Nephron progenitor cell (in vitro differentiated cells): ENCODE results near the gene ATXN7L3B.

Experiments
- DNase-seq: peaks from one replicate; pipeline ENCODE4 v3.0.0; 2021
- H3K27ac Mint-ChIP-seq: 2 replicates; pipeline ENCODE4 v1.8.0; 2021; ENCODE audit warnings: mild to moderate bottlenecking, moderate library complexity, mixed read lengths
- H3K27me3 Mint-ChIP-seq: 2 replicates; pipeline ENCODE4 v1.8.0; 2021; ENCODE audit warnings: mild to moderate bottlenecking, low read depth, mixed read lengths; ENCODE audit not compliant: poor library complexity
- H3K36me3 Mint-ChIP-seq: 2 replicates; pipeline ENCODE4 v1.8.0; 2021; ENCODE audit warnings: low read depth, mixed read lengths
- H3K4me1 Mint-ChIP-seq: 2 replicates; pipeline ENCODE4 v1.8.0; 2021; ENCODE audit warnings: mixed read lengths
- H3K4me3 Mint-ChIP-seq: 2 replicates; pipeline ENCODE4 v1.8.0; 2021; ENCODE audit warnings: mild to moderate bottlenecking, moderate library complexity, mixed read lengths
- H3K9me3 Mint-ChIP-seq: 2 replicates; pipeline ENCODE4 v1.8.0; 2021; ENCODE audit warnings: mild to moderate bottlenecking, moderate library complexity, mixed read lengths
- CTCF ChIP-seq: fragments of 200-600 bp; sonication (generic); IDR thresholded peaks from 2 replicates; pipeline ENCODE4 v1.5.0; 2021; ENCODE audit warnings: antibody characterized with exemption

The ATXN7L3B gene, protein sequence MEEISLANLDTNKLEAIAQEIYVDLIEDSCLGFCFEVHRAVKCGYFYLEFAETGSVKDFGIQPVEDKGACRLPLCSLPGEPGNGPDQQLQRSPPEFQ

DNA sequence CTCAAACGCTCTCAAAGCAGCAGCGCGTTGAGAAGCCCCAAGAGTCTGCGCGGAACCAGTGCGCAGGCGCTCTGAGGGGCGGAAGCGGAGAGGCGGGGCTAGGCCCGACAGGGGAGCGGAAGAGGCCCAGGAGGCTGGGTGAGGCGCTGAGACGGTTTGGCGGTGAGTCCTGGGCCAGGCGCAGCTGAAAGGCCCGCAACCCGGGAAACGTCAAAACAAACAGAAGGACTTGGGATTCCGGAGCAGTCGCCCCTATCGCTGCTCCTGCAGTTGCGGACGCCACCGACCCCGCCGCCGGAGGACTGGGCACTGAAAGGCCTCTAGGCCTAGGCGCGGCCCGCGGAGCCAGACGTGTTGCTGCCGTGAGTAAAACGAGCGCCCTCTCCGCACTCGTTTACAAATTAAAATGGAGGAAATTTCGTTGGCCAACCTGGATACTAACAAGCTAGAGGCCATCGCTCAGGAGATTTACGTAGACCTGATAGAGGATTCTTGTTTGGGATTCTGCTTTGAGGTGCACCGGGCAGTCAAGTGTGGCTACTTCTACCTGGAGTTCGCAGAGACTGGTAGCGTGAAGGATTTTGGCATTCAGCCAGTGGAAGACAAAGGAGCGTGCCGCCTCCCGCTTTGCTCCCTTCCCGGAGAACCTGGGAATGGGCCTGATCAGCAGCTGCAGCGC is at the start of gene ATXN7L3B:
Gene ATXN7L3B (plus strand): TSS at position 129 of the 679 bp plus-strand sequence. CDS start 278 bp downstream, at position 407.
- peaks cover 50% of the 10 kb centered on the region for H3K36me3 Mint-ChIP-seq
- H3K4me3 Mint-ChIP-seq, result peak within 1 kb of the TSS; percentile 100
- DNase-seq, result peak; percentile 95
- TF ChIP-seq CTCF, result no peak
- peak within 1 kb of the TSS; percentile 100 for H3K27ac Mint-ChIP-seq
- H3K4me1 Mint-ChIP-seq, result peaks cover 50% of the 10 kb centered on the region
- H3K27me3 Mint-ChIP-seq, result peaks cover 7% of the 10 kb centered on the region
- no peaks in the 10 kb centered on the region for H3K9me3 Mint-ChIP-seq

- H3K9me3 Mint-ChIP-seq, result no peaks in the 10 kb centered on the region
- DNase-seq, result no peak
- TF ChIP-seq CTCF, result no peak
- no peak overlapping the region for H3K27ac Mint-ChIP-seq
- no peaks in the 10 kb centered on the region for H3K27me3 Mint-ChIP-seq
- no peaks in the 10 kb centered on the region for H3K4me1 Mint-ChIP-seq
- H3K4me3 Mint-ChIP-seq, result no peak overlapping the region
- no peaks in the 10 kb centered on the region for H3K36me3 Mint-ChIP-seq
Measured at GRCh38 chr12:74488134-74488533, 49.5 kb upstream of the ATXN7L3B start.

- no peak for DNase-seq
- no peak for TF ChIP-seq CTCF
- Mint-ChIP-seq H3K27me3 (no peaks in the 10 kb centered on the region), H3K9me3 (no peaks in the 10 kb centered on the region), H3K4me1 (no peaks in the 10 kb centered on the region), H3K36me3 (no peaks in the 10 kb centered on the region), H3K4me3 (no peak overlapping the region), H3K27ac (no peak overlapping the region)
Measured at GRCh38 chr12:74489543-74489942, 48.1 kb upstream of the ATXN7L3B start.

DNA sequence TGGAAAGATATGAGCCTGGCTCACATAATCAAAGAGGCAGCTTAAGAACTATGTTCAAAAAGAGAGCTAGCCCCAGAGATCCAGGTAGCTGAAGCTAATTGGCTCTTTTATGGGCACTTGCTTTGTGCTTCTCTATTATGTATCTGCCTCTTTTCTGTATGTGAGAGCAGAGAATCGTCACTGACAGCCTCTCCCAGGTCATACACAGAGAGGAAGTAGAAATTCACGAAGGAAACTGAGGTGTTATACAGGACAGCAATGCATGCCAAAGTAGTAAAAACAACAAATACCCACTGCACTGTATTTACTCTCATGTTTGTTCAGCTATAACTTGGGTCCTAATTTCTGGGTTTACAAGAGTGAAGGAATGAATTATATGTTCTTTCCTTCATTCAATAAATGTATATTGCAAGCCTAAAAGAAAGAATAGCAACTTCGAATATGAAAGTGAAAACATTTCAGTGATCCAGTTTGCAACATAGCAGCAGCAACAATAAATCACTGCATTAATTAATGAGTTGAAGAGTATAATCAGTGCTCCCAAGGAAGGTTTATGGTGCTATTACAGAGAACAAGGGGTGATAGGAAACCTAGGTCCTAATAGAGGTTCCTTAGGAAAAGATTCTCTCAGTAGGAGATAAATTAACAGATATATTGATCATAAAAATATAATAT is 47.1 kb upstream of the ATXN7L3B start:
- Mint-ChIP-seq H3K27ac (no peak overlapping the region), H3K9me3 (peaks cover 5% of the 10 kb centered on the region), H3K27me3 (no peaks in the 10 kb centered on the region), H3K4me3 (no peak overlapping the region), H3K36me3 (no peaks in the 10 kb centered on the region), H3K4me1 (no peaks in the 10 kb centered on the region)
- no peak for TF ChIP-seq CTCF
- no peak for DNase-seq

- peaks cover 10% of the 10 kb centered on the region for H3K9me3 Mint-ChIP-seq
- no peaks in the 10 kb centered on the region for H3K4me1 Mint-ChIP-seq
- TF ChIP-seq CTCF, result no peak
- no peaks in the 10 kb centered on the region for H3K27me3 Mint-ChIP-seq
- no peak for DNase-seq
- no peaks in the 10 kb centered on the region for H3K36me3 Mint-ChIP-seq
- no peak overlapping the region for H3K27ac Mint-ChIP-seq
- H3K4me3 Mint-ChIP-seq, result no peak overlapping the region
Measured at GRCh38 chr12:74491374-74491773, 46.3 kb upstream of the ATXN7L3B start.
